Stimulated activated CD8-positive, alpha-beta memory T cell treated with anti-CD3 and anti-CD28 coated beads, Interleukin-4, amount 100 ng/mL, for 48 hours (primary cell): ENCODE results near the gene CLCA2.
A peak's percentile ranks its signal among the peaks of the same experiment; 100 is the strongest.

Source experiments
- DNase-seq: peaks from one replicate; pipeline ENCODE4 v3.0.0-alpha.2; 2020

Gene CLCA2

GRCh38 chr1:86423873-86424272 is at the start of gene CLCA2:
Gene CLCA2, plus strand, starts transcription at chr1:86424171. Its CDS starts 77 bp downstream, at chr1:86424248.
- DNase-seq, result no peak

- no peak for DNase-seq
Measured at GRCh38 chr1:86375688-86376087, 48.3 kb upstream of the CLCA2 start.

GRCh38 chr1:86377341-86377740 is 46.6 kb upstream of the CLCA2 start:
- DNase-seq, result no peak

- DNase-seq, result no peak
Measured at GRCh38 chr1:86378813-86379212, 45.2 kb upstream of the CLCA2 start.

- DNase-seq, result no peak
Measured at GRCh38 chr1:86380257-86380861, 43.6 kb upstream of the CLCA2 start.

GRCh38 chr1:86381223-86381622 is 42.7 kb upstream of the CLCA2 start:
- DNase-seq, result no peak

- DNase-seq, result no peak
Measured at GRCh38 chr1:86382878-86383277, 41.1 kb upstream of the CLCA2 start.

- no peak for DNase-seq
Measured at GRCh38 chr1:86387916-86388627, 35.9 kb upstream of the CLCA2 start.

- DNase-seq, result no peak
Measured at GRCh38 chr1:86388777-86389176, 35.2 kb upstream of the CLCA2 start.

- DNase-seq, result no peak
Measured at GRCh38 chr1:86389307-86389706, 34.7 kb upstream of the CLCA2 start.

- DNase-seq, result no peak
Measured at GRCh38 chr1:86394416-86394815, 29.6 kb upstream of the CLCA2 start.

GRCh38 chr1:86395751-86396497 is 28.0 kb upstream of the CLCA2 start, which contains the start of gene ODF2L:
Gene ODF2L, minus strand, starts transcription at chr1:86396323. Its CDS starts 9,296 bp downstream, at chr1:86387027.
- DNase-seq, result peak; percentile 90

- no peak for DNase-seq
Measured at GRCh38 chr1:86396498-86396890, 27.5 kb upstream of the CLCA2 start.

- no peak for DNase-seq
Measured at GRCh38 chr1:86409416-86410021, 14.5 kb upstream of the CLCA2 start.

GRCh38 chr1:86410879-86411278 is 13.1 kb upstream of the CLCA2 start:
- no peak for DNase-seq

- no peak for DNase-seq
Measured at GRCh38 chr1:86416343-86416742, 7.6 kb upstream of the CLCA2 start.

GRCh38 chr1:86419277-86419903 is 4.6 kb upstream of the CLCA2 start:
- DNase-seq, result peak; percentile 40

- no peak for DNase-seq
Measured at GRCh38 chr1:86421601-86422280, 2.2 kb upstream of the CLCA2 start.

- DNase-seq, result no peak
Measured at GRCh38 chr1:86423473-86423872, 498 bp upstream of the CLCA2 start.

- no peak for DNase-seq
Measured at GRCh38 chr1:86429122-86429725, 5.3 kb downstream of the CLCA2 start.

- DNase-seq, result no peak
Measured at GRCh38 chr1:86429835-86430234, 5.9 kb downstream of the CLCA2 start.

GRCh38 chr1:86430376-86430775 is 6.4 kb downstream of the CLCA2 start:
- no peak for DNase-seq
